NOMO-1 treated with DMSO at 0.1 percent for 48 hours (cell line): ENCODE results near the gene QTRT2.

Experiments
- DNase-seq: peaks from one replicate; lab custom pipeline; 2025; ENCODE audit not compliant: unreplicated experiment; lab: John Stamatoyannopoulos, UW

Gene QTRT2

GRCh38 chr3:114120211-114120610 lies 63.7 kb downstream of the QTRT2 start:
- no peak for DNase-seq

- no peak for DNase-seq
Observed at GRCh38 chr3:114122027-114122709, 65.6 kb downstream of the QTRT2 start.

GRCh38 chr3:114126461-114126860 lies 69.9 kb downstream of the QTRT2 start:
- DNase-seq: no peak

- DNase-seq: no peak
Observed at GRCh38 chr3:114127517-114127916, 71.0 kb downstream of the QTRT2 start.

- no peak for DNase-seq
Observed at GRCh38 chr3:114128231-114128630, 71.7 kb downstream of the QTRT2 start.

GRCh38 chr3:114128826-114129225 lies 72.3 kb downstream of the QTRT2 start:
- DNase-seq: no peak

GRCh38 chr3:114132500-114132899 lies 76.0 kb downstream of the QTRT2 start:
- DNase-seq: no peak

GRCh38 chr3:114133947-114134346 lies 77.4 kb downstream of the QTRT2 start:
- DNase-seq: no peak
